K562 (cell line): Measurements from ENCODE around the gene PJA1. TPM values are rescaled to one million over a fixed set of nuclear protein-coding genes. Genes with fewer than 3 reads are reported as not detected.

Experiments used
- ILK ChIP-seq: fragments of 450-650 bp; IDR thresholded peaks from 2 replicates; pipeline ENCODE4 v1.6.1; 2016; ENCODE audit warnings: missing genetic modification characterization, low read depth, mild to moderate bottlenecking, missing compliant biosample characterization, moderate library complexity, borderline replicate concordance
- MGA ChIP-seq: fragments of 450-650 bp; IDR thresholded peaks from 2 replicates; pipeline ENCODE4 v1.6.1; 2016; ENCODE audit warnings: mild to moderate bottlenecking, moderate library complexity
- PHB ChIP-seq: fragments of 250-450 bp; sonication (Bioruptor Pico); IDR thresholded peaks from 2 replicates; pipeline ENCODE4 v1.5.0; 2021
- polyA plus RNA-seq, 8 experiments: library from polyadenylated mRNA; depleted of rRNA in 4 of 8; stranded (reverse) in 5 of 8; unstranded in 3 of 8; fragments of >200 nt; fragmentation: Nextera tagmentation in 2 of 8; fragmentation: Illumina TruSeq in 1 of 8; extraction: Ambion mirVana in 2 of 8; extraction: Trizol in 1 of 8; gene quantifications; 2 replicates each; pipeline versions ENCODE4 v1.2.1 to v1.2.3, GENCODE V29; 2011 to 2014; ENCODE audit warnings: inconsistent platforms in 1 of 8, missing spikeins in 1 of 8
- total RNA-seq, 7 experiments: library from RNA; depleted of rRNA in 6 of 7; stranded (reverse); fragments of >200 nt in 6 of 7; fragmentation: Illumina TruSeq in 2 of 7; extraction: Trizol in 2 of 7; gene quantifications; 2 replicates each; pipeline versions ENCODE4 v1.2.1 to v1.2.3, GENCODE V29; 2011 to 2021; ENCODE audit warnings: low replicate concordance in 1 of 7

Gene PJA1
- total and polyA plus RNA-seq, 9 of the 15 experiments (the other 6 are each of a cell fraction or from before 2014, with no cell fraction given), result 1.6 to 6.0 (median 4.0) TPM

- TF ChIP-seq MGA (no peak), ILK (tag) (no peak), PHB (no peak)
Observed at GRCh38 chrX:69153060-69153730, 12.1 kb downstream of the PJA1 start (continued).
